ENCODE data around the gene BMPR1B.

The BMPR1B gene

GRCh38 chr4:95197353-95197752 lies 439.6 kb downstream of the BMPR1B start:
- Mint-ChIP-seq H3K4me3 (no peak overlapping the region), H3K9me3 (no peaks in the 10 kb centered on the region), H3K4me1 (peaks cover 22% of the 10 kb centered on the region), H3K36me3 (ENCODE audit: low read depth) (peaks cover 9% of the 10 kb centered on the region), H3K27ac (peak overlapping the region; percentile 64), H3K27me3 (ENCODE audit: low read depth, poor library complexity) (no peaks in the 10 kb centered on the region)
- TF ChIP-seq, protein P1, sequence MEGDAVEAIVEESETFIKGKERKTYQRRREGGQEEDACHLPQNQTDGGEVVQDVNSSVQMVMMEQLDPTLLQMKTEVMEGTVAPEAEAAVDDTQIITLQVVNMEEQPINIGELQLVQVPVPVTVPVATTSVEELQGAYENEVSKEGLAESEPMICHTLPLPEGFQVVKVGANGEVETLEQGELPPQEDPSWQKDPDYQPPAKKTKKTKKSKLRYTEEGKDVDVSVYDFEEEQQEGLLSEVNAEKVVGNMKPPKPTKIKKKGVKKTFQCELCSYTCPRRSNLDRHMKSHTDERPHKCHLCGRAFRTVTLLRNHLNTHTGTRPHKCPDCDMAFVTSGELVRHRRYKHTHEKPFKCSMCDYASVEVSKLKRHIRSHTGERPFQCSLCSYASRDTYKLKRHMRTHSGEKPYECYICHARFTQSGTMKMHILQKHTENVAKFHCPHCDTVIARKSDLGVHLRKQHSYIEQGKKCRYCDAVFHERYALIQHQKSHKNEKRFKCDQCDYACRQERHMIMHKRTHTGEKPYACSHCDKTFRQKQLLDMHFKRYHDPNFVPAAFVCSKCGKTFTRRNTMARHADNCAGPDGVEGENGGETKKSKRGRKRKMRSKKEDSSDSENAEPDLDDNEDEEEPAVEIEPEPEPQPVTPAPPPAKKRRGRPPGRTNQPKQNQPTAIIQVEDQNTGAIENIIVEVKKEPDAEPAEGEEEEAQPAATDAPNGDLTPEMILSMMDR (IDR thresholded peaks at IDR 0.05), result no peak
- no peak for DNase-seq

DNA sequence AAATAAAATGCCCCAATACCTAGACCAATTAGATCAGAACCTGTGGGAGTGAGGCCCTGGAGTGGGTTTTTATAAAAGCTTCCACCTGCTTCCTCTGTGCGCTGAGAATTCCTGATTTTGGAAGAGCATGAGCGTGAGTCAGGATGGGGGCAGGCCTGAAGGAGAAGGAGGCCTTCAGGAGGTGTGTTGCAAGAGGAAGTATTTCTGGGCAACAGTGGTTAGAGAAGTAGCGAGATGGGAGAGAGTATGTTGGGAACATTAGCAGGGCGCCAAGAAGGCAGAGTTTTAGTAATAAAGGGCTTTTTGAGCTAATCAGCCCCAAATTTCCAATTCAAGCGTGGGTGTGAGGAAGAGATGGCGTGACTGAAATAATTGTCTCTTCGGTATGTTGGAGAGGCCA lies 441.2 kb downstream of the BMPR1B start:
- Mint-ChIP-seq H3K27ac (no peak overlapping the region), H3K4me3 (no peak overlapping the region), H3K36me3 (ENCODE audit: low read depth) (peaks cover 9% of the 10 kb centered on the region), H3K27me3 (ENCODE audit: low read depth, poor library complexity) (no peaks in the 10 kb centered on the region), H3K9me3 (no peaks in the 10 kb centered on the region), H3K4me1 (peaks cover 10% of the 10 kb centered on the region)
- TF ChIP-seq, protein P1 (IDR thresholded peaks at IDR 0.05), result no peak
- DNase-seq, result no peak

DNA sequence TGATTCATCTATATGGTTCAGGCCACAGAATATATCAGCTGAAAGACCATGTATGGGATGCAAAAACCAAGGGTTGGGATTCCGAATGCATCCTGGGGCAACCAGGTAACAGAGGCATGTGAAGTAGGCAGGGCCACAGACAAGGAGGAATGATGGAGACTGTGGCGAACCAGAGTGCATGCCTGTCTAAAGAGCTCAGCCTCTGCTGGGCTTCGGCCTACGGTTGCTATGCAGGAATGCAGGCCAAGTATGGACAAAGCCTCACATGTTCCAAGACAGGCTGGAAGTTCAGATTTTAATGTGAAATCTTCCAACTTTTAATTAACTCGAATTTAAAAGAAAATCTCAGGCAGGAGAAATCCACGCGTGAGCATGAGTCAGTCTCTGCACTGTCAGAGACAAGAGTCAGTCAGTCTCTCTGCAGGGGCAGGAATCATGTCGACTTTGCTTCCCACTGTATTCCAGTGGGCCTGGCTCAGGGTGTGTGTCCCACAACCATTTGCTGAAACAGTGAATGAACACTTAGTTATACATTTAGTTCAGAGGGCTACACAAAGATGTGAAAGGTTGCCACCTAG lies 446.6 kb downstream of the BMPR1B start:
- Mint-ChIP-seq H3K4me3 (no peak overlapping the region), H3K4me1 (peaks cover 13% of the 10 kb centered on the region), H3K36me3 (ENCODE audit: low read depth) (peaks cover 9% of the 10 kb centered on the region), H3K27me3 (ENCODE audit: low read depth, poor library complexity) (no peaks in the 10 kb centered on the region), H3K27ac (peak overlapping the region; percentile 49), H3K9me3 (no peaks in the 10 kb centered on the region)
- TF ChIP-seq, protein P1 (IDR thresholded peaks at IDR 0.05), result no peak
- no peak for DNase-seq

DNA sequence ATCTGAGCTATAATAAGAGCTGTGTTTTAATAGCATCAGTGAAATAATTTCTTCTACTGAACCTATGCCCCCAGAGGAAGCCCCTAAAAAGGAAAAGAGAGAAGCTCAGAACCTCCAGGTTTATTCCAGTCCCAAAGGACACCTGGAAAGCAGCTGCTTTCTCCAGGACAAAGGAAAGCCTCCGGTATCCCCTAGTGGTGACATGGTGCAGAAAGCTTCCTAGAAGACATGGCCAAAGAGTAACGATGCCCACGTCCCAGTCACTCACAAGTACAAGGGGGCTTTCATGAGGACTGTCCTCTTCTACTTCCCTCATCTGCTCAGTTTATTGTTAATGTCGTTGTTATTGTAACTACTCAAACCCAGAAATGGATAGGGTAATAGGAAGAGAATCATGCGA lies 447.1 kb downstream of the BMPR1B start:
- Mint-ChIP-seq H3K9me3 (no peaks in the 10 kb centered on the region), H3K36me3 (ENCODE audit: low read depth) (peaks cover 9% of the 10 kb centered on the region), H3K4me1 (peaks cover 19% of the 10 kb centered on the region), H3K4me3 (no peak overlapping the region), H3K27ac (no peak overlapping the region), H3K27me3 (ENCODE audit: low read depth, poor library complexity) (no peaks in the 10 kb centered on the region)
- no peak for DNase-seq
- TF ChIP-seq, protein P1 (IDR thresholded peaks at IDR 0.05), result peak; percentile 46

All from nephron progenitor cell (in vitro differentiated cells).